H1 (cell line): Measurements from ENCODE around the gene HDHD3. TPM values are rescaled to one million over a fixed set of nuclear protein-coding genes. Genes with fewer than 3 reads are reported as not detected.

Source experiments
- CTCF ChIA-PET: fragments of 300-600 bp; sonication (Branson Sonifier 250); formaldehyde crosslinking; loops from one replicate; lab custom pipeline; 2021; ENCODE audit not compliant: partially characterized antibody; lab: Charles Lee
- POLR2A ChIA-PET: fragments of 300-600 bp; sonication (Branson Sonifier 250); formaldehyde crosslinking; loops from one replicate; lab custom pipeline; 2021; ENCODE audit warnings: inconsistent platforms; ENCODE audit not compliant: partially characterized antibody; lab: Charles Lee
- DNase-seq, 2 experiments: peaks; one replicate each; pipeline versions ENCODE4 v3.0.0 to v3.0.0-alpha.2; 2010 to 2022; ENCODE audit warnings: low spot score in 2 of 2, low read depth in 1 of 2, mixed read lengths in 1 of 2
- FAIRE-seq: peaks from 2 replicates; lab custom pipeline; 2011; peaks lifted over from hg19 to GRCh38; lab: Jason Lieb, UNC
- H2AFZ ChIP-seq: 2 replicates; pipeline ENCODE4 v1.8.1; 2012; ENCODE audit warnings: low read length, inconsistent platforms
- H2AK5ac ChIP-seq: 2 replicates; pipeline ENCODE4 v1.6.1; 2013; ENCODE audit warnings: low read depth, low read length
- H2BK120ac ChIP-seq: replicated peaks from 2 replicates; pipeline ENCODE3; 2013; ENCODE audit warnings: low read depth, low read length, inconsistent platforms
- H2BK12ac ChIP-seq: 2 replicates; pipeline ENCODE4 v1.6.1; 2013; ENCODE audit warnings: low read depth, low read length
- H2BK15ac ChIP-seq: 2 replicates; pipeline ENCODE4 v1.6.1; 2013; ENCODE audit warnings: low read length
- H2BK20ac ChIP-seq: 2 replicates; pipeline ENCODE4 v1.6.1; 2013; ENCODE audit warnings: low read length
- H2BK5ac ChIP-seq: 2 replicates; pipeline ENCODE4 v1.6.1; 2013; ENCODE audit warnings: low read depth, low read length
- H3K14ac ChIP-seq: 2 replicates; pipeline ENCODE4 v1.6.1; 2013; ENCODE audit warnings: inconsistent platforms; ENCODE audit not compliant: insufficient read length
- H3K18ac ChIP-seq: 2 replicates; pipeline ENCODE4 v1.6.1; 2013; ENCODE audit warnings: low read length; ENCODE audit errors: extremely low read depth
- H3K23ac ChIP-seq: 2 replicates; pipeline ENCODE4 v1.6.1; 2013; ENCODE audit warnings: inconsistent platforms; ENCODE audit not compliant: insufficient read length
- H3K23me2 ChIP-seq: 2 replicates; pipeline ENCODE4 v1.6.1; 2013; ENCODE audit warnings: low read depth, low read length
- H3K27ac ChIP-seq: 2 replicates; pipeline ENCODE4 v1.6.1; 2011; ENCODE audit warnings: low read depth, low read length, inconsistent platforms
- H3K27me3 ChIP-seq, 4 experiments: replicated peaks in 1 of 4; 1 replicate in 1 of 4; 2 replicates in 3 of 4; pipeline versions ENCODE4 v1.6.1 to v1.8.1; 2011 to 2013; ENCODE audit warnings: low read length in 3 of 4, mild to moderate bottlenecking in 3 of 4, inconsistent platforms in 2 of 4, mixed read lengths in 2 of 4, moderate library complexity in 1 of 4; ENCODE audit not compliant: control insufficient read depth in 3 of 4, insufficient read depth in 3 of 4; ENCODE audit errors: extremely low read depth in 1 of 4
- H3K36me3 ChIP-seq, 4 experiments: 2 replicates each; pipeline versions ENCODE4 v1.6.1 to v1.8.1; 2011 to 2013; ENCODE audit warnings: mild to moderate bottlenecking in 4 of 4, low read length in 3 of 4, moderate library complexity in 2 of 4, control low read depth in 1 of 4, inconsistent platforms in 1 of 4; ENCODE audit not compliant: insufficient read depth in 4 of 4, control insufficient read depth in 2 of 4
- H3K4ac ChIP-seq: replicated peaks from 2 replicates; pipeline ENCODE3; 2013; ENCODE audit warnings: low read length, low read depth, mixed read lengths, inconsistent platforms; ENCODE audit not compliant: insufficient read length
- H3K4me1 ChIP-seq, 4 experiments: replicated peaks in 1 of 4; 1 replicate in 1 of 4; 2 replicates in 3 of 4; pipeline versions ENCODE4 v1.6.1 to v1.8.1; 2011 to 2013; ENCODE audit warnings: low read length in 3 of 4, inconsistent platforms in 2 of 4, mixed read lengths in 1 of 4; ENCODE audit not compliant: insufficient read depth in 4 of 4, control insufficient read depth in 3 of 4
- H3K4me2 ChIP-seq, 2 experiments: 2 replicates each; pipeline versions ENCODE4 v1.6.1 to v1.8.1; 2011 to 2013; ENCODE audit warnings: low read depth in 2 of 2, low read length in 2 of 2, control low read depth in 1 of 2, inconsistent platforms in 1 of 2, mild to moderate bottlenecking in 1 of 2; ENCODE audit not compliant: insufficient read depth in 1 of 2
- H3K4me3 ChIP-seq, 4 experiments: fragments of 200-600, 300-600 bp in 1 of 4; sonication (generic), shearing (Covaris generic), sonication (Bioruptor Twin) in 1 of 4; 2 replicates each; pipeline versions ENCODE4 v1.5.1 to v1.8.1; 2011 to 2016; ENCODE audit warnings: low read length in 4 of 4, low read depth in 3 of 4, control low read depth in 2 of 4, inconsistent platforms in 2 of 4, mild to moderate bottlenecking in 2 of 4, mixed read lengths in 1 of 4, moderate library complexity in 1 of 4; ENCODE audit not compliant: insufficient read depth in 2 of 4; ENCODE audit errors: extremely low read depth in 1 of 4
- H3K56ac ChIP-seq: replicated peaks from 2 replicates; pipeline ENCODE3; 2013; ENCODE audit warnings: low read depth, mild to moderate bottlenecking, mixed read lengths, low read length, inconsistent platforms; ENCODE audit not compliant: insufficient read length
- H3K79me1 ChIP-seq: 2 replicates; pipeline ENCODE4 v1.6.1; 2013; ENCODE audit warnings: low read depth, low read length, control low read depth
- H3K79me2 ChIP-seq, 2 experiments: 2 replicates each; pipeline versions ENCODE4 v1.6.1 to v1.8.1; 2012 to 2013; ENCODE audit warnings: low read length in 2 of 2, mild to moderate bottlenecking in 2 of 2, inconsistent platforms in 1 of 2; ENCODE audit not compliant: insufficient read depth in 2 of 2, control insufficient read depth in 1 of 2
- H3K9ac ChIP-seq, 4 experiments: replicated peaks in 1 of 4; 1 replicate in 1 of 4; 2 replicates in 3 of 4; pipeline versions ENCODE4 v1.6.1 to v1.8.1; 2011 to 2013; ENCODE audit warnings: low read depth in 3 of 4, low read length in 3 of 4, control low read depth in 2 of 4, mild to moderate bottlenecking in 2 of 4, moderate library complexity in 2 of 4, inconsistent platforms in 1 of 4; ENCODE audit errors: extremely low read depth in 1 of 4
- H3K9me3 ChIP-seq, 2 experiments: 2 replicates each; pipeline versions ENCODE4 v1.6.1 to v1.8.1; 2012 to 2013; ENCODE audit warnings: mild to moderate bottlenecking in 2 of 2, moderate library complexity in 2 of 2, control low read depth in 1 of 2, inconsistent platforms in 1 of 2, low read depth in 1 of 2, low read length in 1 of 2, mixed read lengths in 1 of 2; ENCODE audit not compliant: insufficient read depth in 2 of 2
- H4K20me1 ChIP-seq, 2 experiments: replicated peaks in 1 of 2; 2 replicates each; pipeline versions ENCODE3 to v1.8.1; 2011 to 2013; ENCODE audit warnings: inconsistent platforms in 2 of 2, low read length in 2 of 2, mild to moderate bottlenecking in 1 of 2; ENCODE audit not compliant: insufficient read depth in 2 of 2, control insufficient read depth in 1 of 2
- H4K5ac ChIP-seq: 2 replicates; pipeline ENCODE4 v1.6.1; 2013; ENCODE audit warnings: low read length, low read depth, mixed read lengths, inconsistent platforms; ENCODE audit not compliant: insufficient read length
- H4K8ac ChIP-seq: 2 replicates; pipeline ENCODE4 v1.8.0; 2013; ENCODE audit warnings: mild to moderate bottlenecking, moderate library complexity, low read length, inconsistent platforms; ENCODE audit not compliant: insufficient read depth; ENCODE audit errors: extremely low read depth
- H4K91ac ChIP-seq: replicated peaks from 2 replicates; pipeline ENCODE3; 2013; ENCODE audit warnings: low read length, mixed read lengths, inconsistent platforms; ENCODE audit not compliant: insufficient read length
- ASH2L ChIP-seq: fragments of 200-600, 300-600 bp; sonication (generic); IDR thresholded peaks from one replicate; pipeline ENCODE4 v1.7.1; 2017; ENCODE audit warnings: low read length
- CHD1 ChIP-seq: IDR thresholded peaks from 2 replicates; pipeline ENCODE4 v1.6.1; 2012; ENCODE audit warnings: low read depth, low read length, improper control_type of control experiment
- EZH2 ChIP-seq: fragments of 200-600 bp; sonication (generic); IDR thresholded peaks from 2 replicates; pipeline ENCODE4 v1.7.1; 2012; ENCODE audit warnings: low read depth, mild to moderate bottlenecking, moderate library complexity, low read length, inconsistent platforms; ENCODE audit not compliant: severe bottlenecking
- HDAC2 ChIP-seq, 2 experiments: fragments of 300-600 bp in 1 of 2; sonication (generic) in 1 of 2; IDR thresholded peaks; 2 replicates each; pipeline ENCODE4 v1.6.1; 2011 to 2012; ENCODE audit warnings: low read depth in 2 of 2, low read length in 2 of 2, mild to moderate bottlenecking in 2 of 2, moderate library complexity in 2 of 2, borderline replicate concordance in 1 of 2, inconsistent platforms in 1 of 2
- KDM1A ChIP-seq: fragments of 200-600, 300-600 bp; sonication (generic); IDR thresholded peaks from 2 replicates; pipeline ENCODE4 v1.7.1; 2016; ENCODE audit warnings: mild to moderate bottlenecking, low read length, borderline replicate concordance
- POLR2AphosphoS5 ChIP-seq: IDR thresholded peaks from 2 replicates; pipeline ENCODE4 v1.6.1; 2011; ENCODE audit warnings: low read depth, low read length
- RNF2 ChIP-seq: fragments of 200-900, 300-1000 bp; sonication (generic); IDR thresholded peaks from 2 replicates; pipeline ENCODE4 v1.7.1; 2016; ENCODE audit warnings: borderline replicate concordance, low read depth, mild to moderate bottlenecking, antibody characterized with exemption, low read length; ENCODE audit not compliant: poor library complexity, severe bottlenecking; ENCODE audit errors: missing control alignments
- SIN3A ChIP-seq, 2 experiments: IDR thresholded peaks in 1 of 2; conservative IDR thresholded peaks in 1 of 2; 2 replicates each; pipeline ENCODE4 v1.6.1; 2011 to 2012; ENCODE audit warnings: low read length in 2 of 2, improper control_type of control experiment in 1 of 2, low read depth in 1 of 2, mild to moderate bottlenecking in 1 of 2
- SP1 ChIP-seq: IDR thresholded peaks from 2 replicates; pipeline ENCODE4 v1.6.1; 2011; ENCODE audit warnings: low read depth, low read length
- TAF7 ChIP-seq: optimal IDR thresholded peaks from 2 replicates; pipeline ENCODE3; 2011; ENCODE audit warnings: low read depth, mild to moderate bottlenecking, inconsistent platforms, low read length, moderate library complexity, borderline replicate concordance
- WGBS, 2 experiments: shearing (Covaris generic) in 1 of 2; methylation state at CpG; one replicate each; pipeline versions ENCODE4 v1.1.6 to v1.1.7; 2013 to 2015; ENCODE audit warnings: low lambda C conversion rate in 2 of 2, mixed read lengths in 2 of 2, inconsistent platforms in 1 of 2, low coverage in 1 of 2, missing lambda C conversion rate in 1 of 2; ENCODE audit not compliant: insufficient replicate concordance in 2 of 2, insufficient coverage in 1 of 2, insufficient read length in 1 of 2; ENCODE audit errors: extremely low coverage in 1 of 2, missing lambda C conversion rate in 1 of 2; 5-methylcytosine and 5-hydroxymethylcytosine counted together
- polyA plus RNA-seq, 7 experiments: library from polyadenylated mRNA; depleted of rRNA in 3 of 7; stranded (reverse) in 5 of 7; unstranded in 2 of 7; fragments of >200 nt in 5 of 7; fragments of 200-250 nt in 2 of 7; gene quantifications; 1 replicate in 5 of 7; 2 replicates in 1 of 7; 4 replicates in 1 of 7; pipeline versions ENCODE4 v1.2.1 to v1.2.3, GENCODE V29; 2011 to 2013; ENCODE audit warnings: missing spikeins in 2 of 7, mixed read lengths in 2 of 7
- total RNA-seq: library from RNA; stranded (reverse); fragmentation: NEBNext Ultra II Directional; extraction: Animal tissue kit (Norgen Biotek cat#: 25700); gene quantifications from 2 replicates; pipeline ENCODE4 v1.2.1, GENCODE V29; 2021
- TF ChIP-seq, protein P1 (sequence below): IDR thresholded peaks from 2 replicates; pipeline ENCODE4 v1.6.1; 2011; ENCODE audit warnings: low read length, improper control_type of control experiment

The HDHD3 gene
- total and polyA plus RNA-seq, 2 of the 8 experiments (the other 6 are each of a cell fraction or from before 2014, with no cell fraction given), result 12.1 to 25.3 TPM

GRCh38 chr9:113368348-113368981 lies 8.3 kb downstream of the HDHD3 start:
- H2BK5ac ChIP-seq, result no peak overlapping the region
- no peaks in the 10 kb centered on the region for H3K9me3 ChIP-seq
- no peaks in the 10 kb centered on the region for H3K79me1 ChIP-seq
- H3K23me2 ChIP-seq, result no peaks in the 10 kb centered on the region
- peaks cover 0 to 4% (median under 1%) of the 10 kb centered on the region in 4 experiments; a peak in 3 of 7 replicates for H3K4me1 ChIP-seq
- no peak overlapping the region for H3K27ac ChIP-seq
- no peak overlapping the region for H4K5ac ChIP-seq
- H3K14ac ChIP-seq, result no peak overlapping the region
- H4K8ac ChIP-seq, result no peak overlapping the region
- no peak for FAIRE-seq
- H2BK20ac ChIP-seq, result no peak overlapping the region
- no peak overlapping the region for H3K4ac ChIP-seq
- H3K23ac ChIP-seq, result no peak overlapping the region
- no peak overlapping the region for H2AK5ac ChIP-seq
- H4K91ac ChIP-seq, result no peak overlapping the region
- no peak overlapping the region for H2BK12ac ChIP-seq
- H3K18ac ChIP-seq, result no peak overlapping the region
- H4K20me1 ChIP-seq, result no peaks in the 10 kb centered on the region
- POLR2A ChIA-PET, result interaction anchor here (0.6 to 1.6 kb wide), 2 partner anchors 18 to 1244 kb away, joined by 3 read pairs; no protein-coding TSS in a partner anchor
- no peak overlapping the region for H2BK120ac ChIP-seq
- CTCF ChIA-PET, result interaction anchor here (1.1 to 2.3 kb wide), 3 partner anchors 12 to 58 kb away, joined by 3 to 9 read pairs (median 4); no protein-coding TSS in a partner anchor
- no peak overlapping the region for H2BK15ac ChIP-seq
- H3K27me3 ChIP-seq, result no peaks in the 10 kb centered on the region
- WGBS, 2 experiments, result 85% methylated on average over 5 of the region's 5 CpGs; no CpG with 5 or more reads in 1 of the 2 experiments
- H3K79me2 ChIP-seq, result no peaks in the 10 kb centered on the region
- no peak for DNase-seq
- H3K36me3 ChIP-seq, result peaks cover 0 to 9% (median 0%) of the 10 kb centered on the region in 4 experiments; a peak in 3 of 8 replicates
- no peak overlapping the region for H2AFZ ChIP-seq
- H3K4me2 ChIP-seq, result no peak overlapping the region
- no peak overlapping the region for H3K56ac ChIP-seq
- no peak overlapping the region for H3K9ac ChIP-seq
- H3K4me3 ChIP-seq, result no peak overlapping the region
- TF ChIP-seq EZH2, result no peak
- no peak for TF ChIP-seq CHD1
- TF ChIP-seq SIN3A (conservative IDR thresholded peaks at IDR 0.05 in 1 of 2, IDR thresholded peaks at IDR 0.05 in 1 of 2; ENCODE audit: low read depth in 1 of 2, low read length in 2 of 2), result no peak
- TF ChIP-seq TAF7, result no peak
- TF ChIP-seq POLR2AphosphoS5, result no peak
- no peak for TF ChIP-seq ASH2L
- TF ChIP-seq, protein P1, sequence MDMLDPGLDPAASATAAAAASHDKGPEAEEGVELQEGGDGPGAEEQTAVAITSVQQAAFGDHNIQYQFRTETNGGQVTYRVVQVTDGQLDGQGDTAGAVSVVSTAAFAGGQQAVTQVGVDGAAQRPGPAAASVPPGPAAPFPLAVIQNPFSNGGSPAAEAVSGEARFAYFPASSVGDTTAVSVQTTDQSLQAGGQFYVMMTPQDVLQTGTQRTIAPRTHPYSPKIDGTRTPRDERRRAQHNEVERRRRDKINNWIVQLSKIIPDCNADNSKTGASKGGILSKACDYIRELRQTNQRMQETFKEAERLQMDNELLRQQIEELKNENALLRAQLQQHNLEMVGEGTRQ, result no peak
- no peak for TF ChIP-seq SP1
- TF ChIP-seq HDAC2 (IDR thresholded peaks at IDR 0.05; ENCODE audit: borderline replicate concordance in 1 of 2, low read depth in 2 of 2, low read length in 2 of 2), result no peak
- no peak for TF ChIP-seq RNF2
- no peak for TF ChIP-seq KDM1A
